H9 (cell line): ENCODE results near the gene ACOXL. TPM values are rescaled to one million over a fixed set of nuclear protein-coding genes. Genes with fewer than 3 reads are reported as not detected.

Experiments
- DNase-seq: peaks from one replicate; pipeline ENCODE4 v3.0.0-alpha.2; 2017
- H2AFZ ChIP-seq: one replicate; pipeline ENCODE4 v1.6.1; 2013; ENCODE audit warnings: mild to moderate bottlenecking, low read length, control low read depth, moderate library complexity
- H2AK5ac ChIP-seq: 2 replicates; pipeline ENCODE4 v1.6.1; 2013; ENCODE audit warnings: low read length, control low read depth, mixed read lengths; ENCODE audit not compliant: insufficient read length
- H2BK120ac ChIP-seq: one replicate; pipeline ENCODE4 v1.6.1; 2013; ENCODE audit warnings: low read depth, mild to moderate bottlenecking, low read length, control low read depth, inconsistent platforms; ENCODE audit not compliant: poor library complexity, severe bottlenecking
- H2BK12ac ChIP-seq: 2 replicates; pipeline ENCODE4 v1.6.1; 2013; ENCODE audit warnings: low read length, control low read depth, mixed read lengths, low read depth; ENCODE audit not compliant: insufficient read length
- H2BK15ac ChIP-seq: 2 replicates; pipeline ENCODE4 v1.6.1; 2013; ENCODE audit warnings: low read depth, low read length, control low read depth
- H2BK20ac ChIP-seq: one replicate; pipeline ENCODE4 v1.6.1; 2013; ENCODE audit warnings: low read depth, mild to moderate bottlenecking, low read length, control low read depth, inconsistent platforms; ENCODE audit not compliant: poor library complexity, severe bottlenecking
- H2BK5ac ChIP-seq: 2 replicates; pipeline ENCODE4 v1.6.1; 2013; ENCODE audit warnings: low read length, control low read depth, mixed read lengths; ENCODE audit not compliant: insufficient read length
- H3K14ac ChIP-seq: 2 replicates; pipeline ENCODE4 v1.6.1; 2013; ENCODE audit warnings: low read length, control low read depth; ENCODE audit not compliant: insufficient read depth
- H3K18ac ChIP-seq: 2 replicates; pipeline ENCODE4 v1.6.1; 2013; ENCODE audit warnings: low read depth, mild to moderate bottlenecking, mixed read lengths, low read length, control low read depth; ENCODE audit not compliant: insufficient read length
- H3K23ac ChIP-seq: 2 replicates; pipeline ENCODE4 v1.6.1; 2013; ENCODE audit warnings: low read length, control low read depth, mixed read lengths, low read depth; ENCODE audit not compliant: insufficient read length
- H3K23me2 ChIP-seq: 2 replicates; pipeline ENCODE4 v1.6.1; 2013; ENCODE audit warnings: low read depth, mild to moderate bottlenecking, mixed read lengths, low read length, control low read depth; ENCODE audit not compliant: insufficient read length, poor library complexity, severe bottlenecking
- H3K27ac ChIP-seq: 2 replicates; pipeline ENCODE4 v1.5.1; 2013; ENCODE audit warnings: low read length, control low read depth, mixed read lengths, low read depth; ENCODE audit not compliant: insufficient read length
- H3K27me3 ChIP-seq: 2 replicates; pipeline ENCODE4 v1.6.1; 2013; ENCODE audit warnings: low read length, control low read depth, inconsistent platforms; ENCODE audit not compliant: insufficient read depth
- H3K4ac ChIP-seq: 2 replicates; pipeline ENCODE4 v1.6.1; 2013; ENCODE audit warnings: low read depth, mild to moderate bottlenecking, control low read depth, inconsistent platforms, low read length, moderate library complexity
- H3K4me1 ChIP-seq: 2 replicates; pipeline ENCODE4 v1.6.1; 2013; ENCODE audit warnings: low read length, control low read depth, inconsistent platforms; ENCODE audit not compliant: insufficient read depth
- H3K4me2 ChIP-seq: 2 replicates; pipeline ENCODE4 v1.6.1; 2013; ENCODE audit warnings: low read length, control low read depth, mixed read lengths; ENCODE audit not compliant: insufficient read length, insufficient read depth
- H3K56ac ChIP-seq: 2 replicates; pipeline ENCODE4 v1.6.1; 2013; ENCODE audit warnings: low read depth, mild to moderate bottlenecking, mixed read lengths, low read length, control low read depth; ENCODE audit not compliant: insufficient read length
- H3K79me1 ChIP-seq: 2 replicates; pipeline ENCODE4 v1.6.1; 2013; ENCODE audit warnings: low read depth, mild to moderate bottlenecking, moderate library complexity, low read length, control low read depth, inconsistent platforms; ENCODE audit not compliant: insufficient read depth, poor library complexity, severe bottlenecking
- H3K79me2 ChIP-seq: 2 replicates; pipeline ENCODE4 v1.6.1; 2013; ENCODE audit warnings: low read length, control low read depth, inconsistent platforms; ENCODE audit not compliant: insufficient read depth
- H3K9ac ChIP-seq: 2 replicates; pipeline ENCODE4 v1.6.1; 2013; ENCODE audit warnings: low read length, control low read depth, mixed read lengths; ENCODE audit not compliant: insufficient read length; ENCODE audit errors: extremely low read depth
- H3K9me3 ChIP-seq: one replicate; pipeline ENCODE4 v1.6.1; 2013; ENCODE audit warnings: low read depth, low read length, inconsistent platforms; ENCODE audit not compliant: control insufficient read depth
- H3T11ph ChIP-seq: one replicate; pipeline ENCODE4 v1.6.1; 2013; ENCODE audit warnings: mild to moderate bottlenecking, low read length, control low read depth, inconsistent platforms
- H4K20me1 ChIP-seq: one replicate; pipeline ENCODE4 v1.6.1; 2013; ENCODE audit not compliant: control insufficient read depth, insufficient read length, insufficient read depth
- H4K5ac ChIP-seq: 2 replicates; pipeline ENCODE4 v1.6.1; 2013; ENCODE audit warnings: low read depth, mild to moderate bottlenecking, mixed read lengths, low read length, control low read depth; ENCODE audit not compliant: insufficient read length
- H4K8ac ChIP-seq: replicated peaks from 2 replicates; pipeline ENCODE4 v1.6.1; 2013; ENCODE audit warnings: low read length, control low read depth, mixed read lengths, low read depth; ENCODE audit not compliant: insufficient read length
- H4K91ac ChIP-seq: 2 replicates; pipeline ENCODE4 v1.6.1; 2013; ENCODE audit warnings: low read depth, mild to moderate bottlenecking, moderate library complexity, mixed read lengths, low read length, control low read depth; ENCODE audit not compliant: insufficient read length
- H3K27ac Mint-ChIP-seq, 3 experiments: 2 replicates in 2 of 3; 3 replicates in 1 of 3; pipeline ENCODE4 v1.8.0; 2020 to 2021; ENCODE audit warnings: mixed read lengths in 3 of 3, mild to moderate bottlenecking in 1 of 3, moderate library complexity in 1 of 3
- H3K27me3 Mint-ChIP-seq: 2 replicates; pipeline ENCODE4 v1.8.0; 2021; ENCODE audit warnings: low read depth, mild to moderate bottlenecking, moderate library complexity, mixed read lengths
- H3K36me3 Mint-ChIP-seq, 3 experiments: 2 replicates in 2 of 3; 3 replicates in 1 of 3; pipeline ENCODE4 v1.8.0; 2020 to 2021; ENCODE audit warnings: low read depth in 3 of 3, mixed read lengths in 3 of 3; ENCODE audit not compliant: insufficient read depth in 1 of 3
- H3K4me1 Mint-ChIP-seq, 2 experiments: 2 replicates each; pipeline ENCODE4 v1.8.0; 2020; ENCODE audit warnings: mixed read lengths in 2 of 2
- H3K4me3 Mint-ChIP-seq, 2 experiments: 2 replicates in 1 of 2; 3 replicates in 1 of 2; pipeline ENCODE4 v1.8.0; 2020 to 2021; ENCODE audit warnings: mild to moderate bottlenecking in 2 of 2, mixed read lengths in 2 of 2, moderate library complexity in 1 of 2
- H3K9me3 Mint-ChIP-seq, 2 experiments: 2 replicates in 1 of 2; 3 replicates in 1 of 2; pipeline ENCODE4 v1.8.0; 2020; ENCODE audit warnings: mild to moderate bottlenecking in 2 of 2, mixed read lengths in 2 of 2, moderate library complexity in 1 of 2
- CTCF ChIP-seq: fragments of 200-600 bp; sonication (generic); conservative IDR thresholded peaks from 3 replicates; pipeline ENCODE4 v1.8.0; 2021; ENCODE audit warnings: antibody characterized with exemption, mild to moderate bottlenecking
- WGBS: extraction: QIAGEN DNeasy Blood & Tissue Kit; methylation state at CpG from one replicate; pipeline ENCODE4 v1.1.7; 2013; ENCODE audit warnings: missing lambda C conversion rate, low lambda C conversion rate, mixed read lengths; ENCODE audit not compliant: insufficient read length; ENCODE audit errors: extremely low coverage; 5-methylcytosine and 5-hydroxymethylcytosine counted together
- total RNA-seq: library from RNA; stranded (reverse); gene quantifications from 2 replicates; pipeline ENCODE4 v1.2.1, GENCODE V29; 2021

Gene ACOXL
- total RNA-seq, 1 experiment from 2014 or later = 37.6 TPM

- H2AFZ ChIP-seq = no peak overlapping the region
- H2BK12ac ChIP-seq = no peak overlapping the region
- H4K20me1 ChIP-seq = no peaks in the 10 kb centered on the region
- no peak overlapping the region for H2BK20ac ChIP-seq
- H3K14ac ChIP-seq = no peak overlapping the region
- no peak overlapping the region for H3K18ac ChIP-seq
- Mint-ChIP-seq H3K4me3 (no peak overlapping the region), H3K36me3 (peaks cover 8 to 24% (median 22%) of the 10 kb centered on the region in 3 experiments; a peak in 5 of 7 replicates), H3K9me3 (peaks cover 3 to 6% of the 10 kb centered on the region in 2 experiments; a peak in 3 of 5 replicates), H3K27ac (no peak overlapping the region), H3K4me1 (peaks cover 16 to 24% of the 10 kb centered on the region in 2 experiments), H3K27me3 (no peaks in the 10 kb centered on the region; the same call in 1 of the 2 replicates)
- H3K9ac ChIP-seq = no peak overlapping the region
- no CpG with 5 or more reads among the region's 18 CpGs for WGBS
- no peak overlapping the region for H2AK5ac ChIP-seq
- no peak overlapping the region for H3K4ac ChIP-seq
- H2BK120ac ChIP-seq = no peak overlapping the region
- no peaks in the 10 kb centered on the region for H3K27me3 ChIP-seq
- no peak overlapping the region for H3K4me2 ChIP-seq
- no peaks in the 10 kb centered on the region for H3K79me1 ChIP-seq
- no peaks in the 10 kb centered on the region for H3K79me2 ChIP-seq
- H3K27ac ChIP-seq = no peak overlapping the region
- no peak for TF ChIP-seq CTCF
- no peaks in the 10 kb centered on the region; the same call in 1 of the 2 replicates for H3K4me1 ChIP-seq
- H3K9me3 ChIP-seq = no peaks in the 10 kb centered on the region
- H4K5ac ChIP-seq = no peak overlapping the region
- no peaks in the 10 kb centered on the region for H3K23me2 ChIP-seq
- no peak overlapping the region for H4K91ac ChIP-seq
- H3K23ac ChIP-seq = no peak overlapping the region
- H3T11ph ChIP-seq = no peak overlapping the region
- no peak for DNase-seq
- no peak overlapping the region for H2BK15ac ChIP-seq
- H3K56ac ChIP-seq = no peak overlapping the region
- no peak overlapping the region for H2BK5ac ChIP-seq
- no peak overlapping the region for H4K8ac ChIP-seq
These were observed 144.9 kb downstream of the ACOXL start for GRCh38 chr2:110877031-110877827.
